GM12865 (cell line): ENCODE data around the gene KIR3DL1.
"Not testable (repeated sequence)": the region's sequence is repeated elsewhere in the genome, so short reads cannot be mapped to it uniquely, and the experiment has no call there.

Experiments used
- DNase-seq: peaks from one replicate; pipeline ENCODE4 v3.0.0; 2010; ENCODE audit warnings: low read depth
- H3K4me3 ChIP-seq: 2 replicates; pipeline ENCODE4 v1.5.1; 2011; ENCODE audit warnings: mild to moderate bottlenecking, low read depth, low read length, control low read depth
- TF ChIP-seq, protein P1 (sequence below): IDR thresholded peaks from 2 replicates; pipeline ENCODE4 v1.5.1; 2011; ENCODE audit warnings: low read length, control low read depth, low read depth, inconsistent platforms; ENCODE audit not compliant: insufficient read depth; ENCODE audit errors: missing control alignments

Gene KIR3DL1

DNA sequence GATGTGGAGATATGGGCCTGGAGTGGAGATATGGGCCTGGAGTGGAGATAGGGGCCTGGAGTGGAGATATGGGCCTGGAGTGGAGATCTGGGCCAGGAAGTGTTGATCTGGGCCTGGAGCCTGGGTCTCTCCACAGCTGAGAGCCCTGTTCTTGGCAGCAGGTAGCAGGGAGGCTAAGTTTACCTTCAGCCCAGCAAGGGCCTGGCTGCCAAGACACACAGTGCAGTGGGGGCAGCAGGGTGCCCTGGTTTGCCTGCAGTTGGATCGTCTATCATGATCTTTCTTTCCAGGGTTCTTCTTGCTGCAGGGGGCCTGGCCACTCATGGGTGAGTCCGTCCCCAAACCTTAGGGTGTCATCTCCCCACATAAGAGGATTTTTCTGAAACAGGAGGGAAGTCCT is 34.7 kb downstream of the KIR3DL1 start:
- DNase-seq: no peak
- TF ChIP-seq, protein P1, sequence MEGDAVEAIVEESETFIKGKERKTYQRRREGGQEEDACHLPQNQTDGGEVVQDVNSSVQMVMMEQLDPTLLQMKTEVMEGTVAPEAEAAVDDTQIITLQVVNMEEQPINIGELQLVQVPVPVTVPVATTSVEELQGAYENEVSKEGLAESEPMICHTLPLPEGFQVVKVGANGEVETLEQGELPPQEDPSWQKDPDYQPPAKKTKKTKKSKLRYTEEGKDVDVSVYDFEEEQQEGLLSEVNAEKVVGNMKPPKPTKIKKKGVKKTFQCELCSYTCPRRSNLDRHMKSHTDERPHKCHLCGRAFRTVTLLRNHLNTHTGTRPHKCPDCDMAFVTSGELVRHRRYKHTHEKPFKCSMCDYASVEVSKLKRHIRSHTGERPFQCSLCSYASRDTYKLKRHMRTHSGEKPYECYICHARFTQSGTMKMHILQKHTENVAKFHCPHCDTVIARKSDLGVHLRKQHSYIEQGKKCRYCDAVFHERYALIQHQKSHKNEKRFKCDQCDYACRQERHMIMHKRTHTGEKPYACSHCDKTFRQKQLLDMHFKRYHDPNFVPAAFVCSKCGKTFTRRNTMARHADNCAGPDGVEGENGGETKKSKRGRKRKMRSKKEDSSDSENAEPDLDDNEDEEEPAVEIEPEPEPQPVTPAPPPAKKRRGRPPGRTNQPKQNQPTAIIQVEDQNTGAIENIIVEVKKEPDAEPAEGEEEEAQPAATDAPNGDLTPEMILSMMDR: no peak
- H3K4me3 ChIP-seq: no peak overlapping the region

- H3K4me3 ChIP-seq: no peak overlapping the region
- DNase-seq: no peak
- TF ChIP-seq, protein P1: no peak
Measured at GRCh38 chr19:54851353-54851752, 35.1 kb downstream of the KIR3DL1 start.

GRCh38 chr19:54855241-54855640 is 39.0 kb downstream of the KIR3DL1 start:
- not testable (repeated sequence) for H3K4me3 ChIP-seq, DNase-seq

- H3K4me3 ChIP-seq, DNase-seq: not testable (repeated sequence)
Measured at GRCh38 chr19:54858476-54858875, 42.2 kb downstream of the KIR3DL1 start.

DNA sequence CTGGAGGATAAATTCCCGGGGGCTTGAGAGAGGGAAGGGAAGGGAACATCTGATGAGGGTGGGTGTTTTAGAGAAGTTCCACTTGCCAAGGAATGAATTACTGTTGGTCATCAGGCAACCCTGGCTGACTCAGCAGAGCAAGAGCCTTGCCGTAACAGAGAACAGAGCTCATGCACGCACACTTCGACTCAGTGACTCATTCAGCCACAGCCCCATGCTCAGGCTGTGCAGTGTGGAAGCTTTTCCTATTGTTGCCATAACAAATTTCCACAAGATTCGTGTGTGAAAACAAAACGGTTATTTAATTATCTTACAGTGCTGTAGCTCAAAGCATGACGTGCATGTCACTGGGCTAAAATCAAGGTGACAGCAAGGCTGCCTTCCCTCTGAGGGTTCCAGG is 43.2 kb downstream of the KIR3DL1 start:
- DNase-seq, H3K4me3 ChIP-seq: not testable (repeated sequence)

DNA sequence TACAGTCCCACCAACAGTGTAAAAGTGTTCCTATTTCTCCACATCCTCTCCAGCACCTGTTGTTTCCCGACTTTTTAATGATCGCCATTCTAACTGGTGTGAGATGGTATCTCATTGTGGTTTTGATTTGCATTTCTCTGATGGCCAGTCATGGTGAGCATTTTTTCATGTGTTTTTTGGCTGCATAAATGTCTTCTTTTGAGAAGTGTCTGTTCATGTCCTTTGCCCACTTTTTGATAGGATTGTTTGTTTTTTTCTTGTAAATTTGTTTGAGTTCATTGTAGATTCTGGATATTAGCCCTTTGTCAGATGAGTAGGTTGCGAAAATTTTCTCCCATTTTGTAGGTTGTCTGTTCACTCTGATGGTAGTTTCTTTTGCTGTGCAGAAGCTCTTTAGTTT is 47.2 kb downstream of the KIR3DL1 start:
- DNase-seq, H3K4me3 ChIP-seq: not testable (repeated sequence)

- no peak overlapping the region for H3K4me3 ChIP-seq
- TF ChIP-seq, protein P1: no peak
- no peak for DNase-seq
Measured at GRCh38 chr19:54871696-54872095, 55.4 kb downstream of the KIR3DL1 start.

DNA sequence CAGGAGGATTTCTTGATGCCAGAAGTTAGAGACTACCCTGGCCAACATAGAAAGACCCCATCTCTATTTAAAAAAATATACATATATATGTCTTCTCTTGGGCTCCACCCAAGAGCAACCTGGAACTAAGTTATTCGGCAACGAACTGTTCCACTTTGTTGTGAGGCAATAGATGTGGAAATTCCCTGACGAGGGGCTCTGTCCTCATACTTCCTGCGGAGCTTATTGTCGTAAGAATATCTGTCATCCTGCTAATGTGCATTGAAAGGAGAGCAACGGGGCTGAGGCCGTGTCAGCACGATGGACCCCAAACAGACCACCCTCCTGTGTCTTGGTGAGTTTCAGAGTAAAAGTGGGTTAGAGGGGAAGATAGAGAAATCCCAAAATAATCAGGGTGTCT is 57.7 kb downstream of the KIR3DL1 start, which contains the start of gene FCAR:
FCAR (plus strand) TSS at position 246 of the 400 bp plus-strand sequence; CDS start at position 301, 55 bp downstream.
- H3K4me3 ChIP-seq: no peak within 1 kb of the TSS
- no peak for DNase-seq
- TF ChIP-seq, protein P1: no peak

GRCh38 chr19:54875506-54875905 is 59.2 kb downstream of the KIR3DL1 start:
- no peak for DNase-seq
- H3K4me3 ChIP-seq: no peak overlapping the region
- TF ChIP-seq, protein P1: no peak
